ENCODE data around the gene TBC1D22B. TPM values are rescaled to one million over a fixed set of nuclear protein-coding genes. Genes with fewer than 3 reads are reported as not detected.
A peak's percentile ranks its signal among the peaks of the same experiment; 100 is the strongest.

TBC1D22B gene
- total and polyA plus RNA-seq, 9 of the 15 experiments (the other 6 are each of a cell fraction or from before 2014, with no cell fraction given), result 4.8 to 24.2 (median 13.5) TPM

- TF ChIP-seq SMARCE1 (IDR thresholded peaks at IDR 0.05) (no peak), DACH1 (IDR thresholded peaks at IDR 0.05; ENCODE audit: partially characterized antibody) (no peak), VEZF1 (CRISPR knock-in tag; IDR thresholded peaks at IDR 0.05) (peak; percentile 28), ZNF124 (CRISPR knock-in tag; IDR thresholded peaks at IDR 0.05) (no peak), SUPT5H (IDR thresholded peaks at IDR 0.05) (peak; percentile 83), ZNF175 (CRISPR knock-in tag; IDR thresholded peaks at IDR 0.05; ENCODE audit: low read depth) (no peak), HDAC2 (IDR thresholded peaks at IDR 0.05) (peak; percentile 34; the same call in 1 of the 2 replicates), TEAD1 (CRISPR knock-in tag; IDR thresholded peaks at IDR 0.05) (0 out of 4 replicates have a peak, but pooled peaks of 1 of the 2 experiments have one; percentile 33), FOXP4 (CRISPR knock-in tag; IDR thresholded peaks at IDR 0.05; ENCODE audit: borderline replicate concordance) (0 out of 2 replicates have a peak, but pooled peaks have one; percentile 48), RBFOX2 (IDR thresholded peaks at IDR 0.05; ENCODE audit: low read depth, low read length) (peak; percentile 87), ZNF282 (CRISPR knock-in tag; IDR thresholded peaks at IDR 0.05) (no peak), MAFF (IDR thresholded peaks at IDR 0.05; ENCODE audit: low read length) (no peak), ZNF217 (CRISPR knock-in tag; IDR thresholded peaks at IDR 0.05) (no peak), CBFA2T3 (IDR thresholded peaks at IDR 0.05) (no peak), MEIS2 (IDR thresholded peaks at IDR 0.05; ENCODE audit: partially characterized antibody) (peak; percentile 83), SRF (CRISPR knock-in tag; IDR thresholded peaks at IDR 0.05) (peak in 1 of 2 experiments; percentile 92; a peak in 2 of 4 replicates), ETV5 (CRISPR knock-in tag; IDR thresholded peaks at IDR 0.05; ENCODE audit: low read depth) (peak; percentile 53), RFX5 (IDR thresholded peaks at IDR 0.05; ENCODE audit: low read depth, low read length) (no peak), TCF7L2 (IDR thresholded peaks at IDR 0.05; ENCODE audit: low read depth, low read length) (no peak), PHF20 (IDR thresholded peaks at IDR 0.05; ENCODE audit: partially characterized antibody) (peak; percentile 33), TAF1 (IDR thresholded peaks at IDR 0.05; ENCODE audit: control insufficient read depth, extremely low read depth, insufficient read depth, low read length, severe bottlenecking) (peak; percentile 83), ZBTB7A (IDR thresholded peaks at IDR 0.05; ENCODE audit: borderline replicate concordance, control insufficient read depth, low read depth, low read length) (peak; percentile 52; the same call in 1 of the 2 replicates), KDM4B (IDR thresholded peaks at IDR 0.05; ENCODE audit: borderline replicate concordance in 2 of 2, low read depth in 1 of 2) (peak in 1 of 2 experiments; percentile 57; a peak in 1 of 4 replicates), MBD1 (CRISPR knock-in tag; IDR thresholded peaks at IDR 0.05) (no peak)
Measured at GRCh38 chr6:37353761-37354525, 96.4 kb downstream of the TBC1D22B start, which contains the start of gene RNF8 (continued).
